Stimulated activated CD4-positive, alpha-beta T cell treated with anti-CD3 and anti-CD28 coated beads, Interleukin-4, amount 100 ng/mL, for 48 hours (primary cell): ENCODE measurements around the gene RBM39.
A peak's percentile ranks its signal among the peaks of the same experiment; 100 is the strongest.

Source experiments
- DNase-seq, 2 donors: peaks; one replicate each; pipeline ENCODE4 v3.0.0-alpha.2; 2020; ENCODE audit warnings: low read depth in 2 of 2

The RBM39 gene

DNA sequence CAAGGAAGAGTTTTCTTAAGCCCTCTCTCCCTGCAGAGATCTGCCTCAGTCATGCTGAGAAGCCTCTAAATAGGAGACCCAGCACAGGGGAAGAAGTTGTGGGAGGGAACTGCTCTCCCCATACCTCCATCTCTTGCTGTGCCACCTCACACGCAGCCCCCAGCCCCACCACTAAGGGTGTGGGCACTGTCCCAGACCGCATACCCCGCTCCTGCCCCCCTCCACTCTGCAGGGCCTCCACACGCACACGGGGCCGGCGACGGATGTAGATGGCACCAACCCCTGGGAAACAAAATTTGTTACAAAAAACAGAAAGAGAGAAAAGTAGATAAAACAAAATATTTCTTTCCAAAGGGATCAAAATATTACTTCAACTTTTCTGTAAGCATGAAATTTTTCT, 67.1 kb downstream of the RBM39 start:
- DNase-seq = no peak

DNA sequence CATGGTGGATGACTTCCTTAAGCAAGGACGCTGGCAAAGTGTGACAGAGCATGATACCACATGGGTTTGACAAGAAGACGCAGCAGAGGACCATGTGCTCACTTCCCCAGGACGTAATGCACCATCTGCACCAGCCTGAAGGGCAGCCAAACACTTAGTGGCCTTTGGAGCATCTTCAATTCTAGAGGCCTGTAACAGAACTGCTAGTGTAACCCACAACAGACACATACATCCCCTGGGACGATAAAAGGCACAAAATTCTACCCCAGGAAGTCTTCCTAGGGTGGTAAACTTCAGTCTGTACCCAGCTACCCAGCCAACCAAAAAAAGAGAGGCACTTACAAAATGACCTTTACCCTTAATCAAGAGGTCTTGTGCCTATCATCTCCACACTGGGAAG, 68.2 kb downstream of the RBM39 start:
- DNase-seq = no peak

DNA sequence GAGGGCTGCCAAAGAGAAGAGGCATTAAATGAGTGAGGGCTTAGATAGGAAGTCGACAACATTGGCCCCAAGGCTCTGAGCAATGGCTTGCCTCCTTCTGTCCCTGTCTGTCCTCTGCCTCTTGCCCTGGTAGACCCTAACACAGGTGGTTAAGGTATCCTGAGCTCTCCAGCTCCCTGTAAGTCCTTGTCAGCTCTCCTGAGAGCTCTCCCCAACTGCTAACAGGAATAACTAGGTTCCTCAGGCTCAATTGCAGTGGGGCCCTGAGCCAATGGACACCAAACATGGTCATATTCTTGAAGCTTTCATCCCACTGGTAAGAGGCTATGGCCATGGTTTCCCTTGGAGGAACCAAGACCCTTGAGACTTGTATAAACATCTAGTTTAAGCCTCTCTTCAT, 72.4 kb downstream of the RBM39 start:
- no peak for DNase-seq

DNA sequence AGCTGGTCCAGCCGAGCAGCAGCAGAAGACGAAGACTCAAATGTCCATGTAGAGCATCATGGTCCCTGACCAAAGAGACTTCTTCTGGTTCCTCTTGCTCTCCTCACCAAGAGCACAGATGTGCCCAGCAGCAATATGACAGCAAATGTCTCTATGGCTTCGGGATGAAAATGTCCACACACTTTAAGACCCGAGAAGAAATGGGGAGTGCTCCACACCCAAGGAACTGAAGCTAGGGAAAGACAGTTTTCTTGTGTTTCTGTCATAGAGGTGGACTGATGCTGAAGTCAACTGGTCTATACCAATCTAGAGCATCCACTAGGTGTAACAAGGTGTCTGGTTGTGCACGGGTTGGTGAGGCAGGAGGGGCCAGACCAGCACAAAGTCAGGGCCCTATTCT, 72.8 kb downstream of the RBM39 start:
- DNase-seq = no peak

DNA sequence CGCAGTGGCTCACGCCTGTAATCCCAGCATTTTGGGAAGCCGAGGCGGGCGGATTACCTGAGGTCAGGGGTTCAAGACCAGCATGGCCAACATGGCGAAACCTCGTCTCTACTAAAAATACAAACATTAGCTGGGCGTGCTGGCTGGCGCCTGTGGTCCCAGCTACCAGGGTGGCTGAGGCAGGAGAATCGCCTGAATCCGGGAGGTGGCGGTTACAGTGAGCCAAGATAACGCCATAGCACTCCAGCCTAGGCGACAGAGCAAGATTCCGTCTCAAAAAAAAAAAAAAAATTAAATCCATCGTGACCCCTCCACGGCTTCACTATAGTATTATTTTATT, 76.1 kb downstream of the RBM39 start:
- no peak for DNase-seq

DNA sequence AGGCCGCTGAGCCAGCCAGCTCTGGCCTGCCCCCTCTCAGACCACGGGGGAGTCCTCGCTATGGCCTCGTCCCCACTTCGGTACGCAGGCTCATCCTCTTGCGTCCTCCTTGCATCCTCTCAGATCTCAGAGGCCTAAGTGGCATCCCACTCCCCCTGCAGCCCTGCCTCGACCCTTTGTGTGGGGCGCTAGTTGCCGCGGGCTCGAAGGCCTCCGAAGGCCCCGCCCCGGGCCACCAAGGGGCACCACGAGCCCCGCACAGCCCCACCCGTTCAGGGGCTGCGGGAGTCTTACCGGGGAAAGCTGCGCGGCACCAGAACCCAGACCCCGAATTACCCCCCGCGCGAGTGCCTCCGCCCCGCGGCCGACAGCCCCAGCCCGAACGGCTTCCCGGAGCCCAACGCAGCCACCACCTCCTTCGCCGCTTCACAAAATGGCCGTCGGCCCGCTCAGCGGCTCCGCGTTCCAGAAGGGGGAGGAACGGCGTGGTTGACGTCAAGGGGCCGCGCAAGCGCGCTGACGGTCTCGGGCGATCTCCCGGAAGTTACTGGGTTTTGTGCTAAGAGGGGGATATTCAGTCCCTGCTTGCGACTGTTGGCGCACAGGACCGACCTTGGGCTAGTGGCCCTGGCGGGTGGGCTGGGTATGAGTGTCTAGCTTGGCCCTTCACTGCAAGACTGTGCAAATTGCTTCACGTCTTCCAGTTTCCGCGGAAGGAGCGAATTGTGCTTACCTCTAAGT, 77.4 kb downstream of the RBM39 start, which contains the start of the genes CPNE1 and RBM12:
CPNE1 (minus strand) TSS at position 435 of the 741 bp plus-strand sequence. CDS start 31,977 bp downstream, outside the sequence.
RBM12 (minus strand) TSS at position 435 of the 741 bp plus-strand sequence. CDS start 9,578 bp downstream, outside the sequence.
- peak; percentile 88 to 90 for DNase-seq

DNA sequence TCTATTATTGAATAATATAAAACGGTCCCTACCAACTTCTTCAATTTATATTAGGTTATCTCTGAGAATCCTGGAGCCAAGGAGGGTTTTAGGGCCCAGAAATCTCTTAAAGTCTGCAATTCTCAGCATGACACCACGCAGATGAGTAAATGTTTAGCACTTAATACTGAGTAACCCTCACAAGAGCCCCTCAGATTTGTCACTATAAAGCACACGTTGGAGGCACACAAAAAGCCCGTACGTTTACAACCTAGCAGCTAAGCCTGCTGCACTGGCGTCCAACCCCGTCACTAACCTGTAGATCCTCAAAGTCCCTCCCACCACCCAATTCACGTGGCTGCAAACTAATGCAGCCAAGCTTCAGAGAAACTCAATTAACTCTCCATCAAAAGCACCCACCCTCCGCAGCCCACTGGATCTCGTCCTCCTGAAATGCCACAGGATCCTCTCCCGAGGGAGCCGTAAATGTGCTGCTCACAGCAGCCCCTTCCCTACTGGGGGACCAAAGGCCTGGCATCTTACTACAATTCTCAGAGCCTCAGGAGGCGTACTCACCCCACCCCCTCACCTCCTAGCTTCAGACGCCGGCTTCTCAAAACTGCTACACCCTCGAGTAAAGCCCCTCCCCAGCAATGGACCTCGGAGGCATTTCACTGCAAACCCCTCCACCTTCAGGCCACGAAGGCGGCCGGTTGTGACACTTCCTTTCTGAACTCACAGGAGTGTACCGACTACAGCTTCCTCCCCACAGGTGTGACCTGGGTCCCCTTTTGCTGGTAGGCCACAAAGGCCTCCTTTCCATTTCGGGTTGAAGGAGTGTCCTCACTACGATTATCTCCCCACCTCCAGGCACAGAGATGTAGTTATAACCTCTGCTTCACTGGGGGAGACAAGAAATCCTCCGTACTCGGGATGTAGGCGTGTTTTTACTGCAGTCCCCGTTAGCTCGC, 78.3 kb downstream of the RBM39 start:
- DNase-seq = peak; percentile 35 to 40

DNA sequence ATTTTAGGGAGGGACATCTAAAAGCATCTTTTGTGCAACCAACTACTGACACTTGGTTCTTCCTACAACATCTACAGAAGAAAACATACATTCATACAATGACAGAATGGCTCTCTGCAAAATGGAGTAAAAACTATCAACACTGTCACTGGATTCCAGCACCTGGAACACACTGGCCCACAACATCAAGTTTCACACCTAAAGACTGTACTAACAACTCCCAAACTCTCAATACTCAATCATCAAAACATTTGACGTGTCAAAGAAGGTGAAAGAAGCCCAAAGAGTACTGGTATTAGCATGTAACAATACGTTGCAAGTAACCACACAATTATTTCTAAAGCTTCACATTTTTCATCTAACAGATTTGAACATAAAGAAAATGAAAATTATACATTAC, 79.5 kb downstream of the RBM39 start:
- no peak for DNase-seq

DNA sequence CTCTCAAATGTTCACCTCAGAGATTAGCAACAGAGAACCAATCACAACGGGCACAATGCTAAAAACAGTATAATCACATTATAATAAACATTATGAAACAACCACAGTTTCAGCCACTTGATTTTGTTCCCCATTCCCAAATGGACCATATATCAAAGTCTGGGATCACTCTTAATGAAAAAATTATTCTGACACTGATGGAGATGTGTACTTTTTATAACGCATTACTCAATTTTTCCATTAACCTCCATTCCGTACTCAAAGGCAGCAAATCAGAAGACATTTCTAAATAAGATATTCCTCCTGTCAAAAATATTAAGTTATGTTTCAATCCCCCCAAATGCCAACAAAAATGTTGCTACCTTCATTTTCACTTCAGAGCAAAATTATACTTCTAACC, 80.2 kb downstream of the RBM39 start:
- no peak for DNase-seq

DNA sequence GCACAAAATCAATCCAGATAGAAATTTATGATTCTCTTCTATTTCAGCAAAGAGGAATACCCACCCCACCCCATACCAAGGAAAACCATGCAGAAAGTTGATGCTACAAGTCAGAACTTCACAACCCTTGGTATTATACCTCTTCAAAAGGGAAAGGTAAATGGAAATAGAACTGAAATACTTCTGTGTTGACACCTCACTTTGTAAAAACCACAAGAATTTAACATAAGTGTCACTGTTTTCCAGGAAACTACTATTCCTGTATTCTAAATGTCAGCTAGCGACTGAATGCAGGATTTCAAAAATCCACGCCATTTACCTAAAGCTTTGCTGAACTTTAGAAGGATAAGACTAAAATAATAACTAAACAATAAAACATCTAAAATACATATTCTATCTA, 81.0 kb downstream of the RBM39 start:
- no peak for DNase-seq

DNA sequence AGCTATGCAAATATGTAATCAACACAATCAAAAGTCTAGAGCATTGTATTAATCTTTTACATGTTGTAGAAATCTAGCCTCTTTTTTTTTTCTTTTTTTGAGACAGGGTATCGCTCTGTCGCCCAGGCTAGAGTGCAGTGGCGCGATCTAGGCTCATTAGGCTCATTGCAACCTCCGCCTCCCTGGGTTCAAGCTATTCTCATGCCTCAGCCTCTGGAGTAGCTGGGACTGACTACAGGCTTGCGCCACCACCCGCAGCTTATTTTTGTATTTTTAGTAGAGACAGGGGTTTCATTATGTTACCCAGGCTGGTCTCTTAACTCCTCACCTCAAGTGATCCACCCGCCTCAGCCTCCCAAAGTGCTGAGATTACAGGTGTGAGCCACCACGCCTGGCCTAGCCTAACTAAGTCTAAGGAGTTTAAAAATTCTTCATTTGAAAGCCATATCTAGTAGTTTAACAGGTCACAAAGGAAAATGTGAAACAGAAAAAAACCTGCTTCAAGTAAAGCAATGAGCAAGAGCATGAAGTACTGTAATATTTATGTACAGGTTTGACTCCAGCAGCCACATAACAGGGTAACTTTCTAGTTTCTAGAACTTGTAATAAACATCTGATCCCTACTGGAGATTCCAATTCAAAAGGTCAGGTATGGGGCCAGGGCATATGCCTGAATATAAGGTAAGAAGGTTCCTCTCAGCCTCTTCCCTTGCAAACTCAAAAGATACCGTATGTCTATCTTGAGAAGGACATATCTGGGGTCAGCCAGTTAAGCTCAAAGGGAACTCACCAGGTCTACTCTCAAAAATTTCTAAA, 81.7 kb downstream of the RBM39 start:
- peak; percentile 15 to 19 for DNase-seq

DNA sequence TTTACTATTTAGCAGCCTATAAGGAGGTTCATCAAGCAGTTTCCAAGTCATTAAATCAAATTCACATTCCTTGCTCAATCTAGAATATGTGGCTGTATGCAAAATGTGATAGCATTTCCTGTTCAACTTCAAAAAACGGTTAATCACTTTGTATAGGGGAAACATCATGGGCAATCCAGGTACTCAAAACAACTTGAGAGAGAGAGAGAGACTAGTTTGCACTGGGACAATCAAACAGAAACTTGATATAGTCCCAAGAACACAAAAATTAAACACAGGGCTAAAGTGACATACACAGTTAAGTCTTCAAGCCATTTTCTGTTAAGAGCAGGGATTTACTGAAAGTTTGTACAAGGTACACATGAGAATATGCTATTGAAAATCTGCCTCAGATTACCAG, 84.8 kb downstream of the RBM39 start:
- DNase-seq = no peak

DNA sequence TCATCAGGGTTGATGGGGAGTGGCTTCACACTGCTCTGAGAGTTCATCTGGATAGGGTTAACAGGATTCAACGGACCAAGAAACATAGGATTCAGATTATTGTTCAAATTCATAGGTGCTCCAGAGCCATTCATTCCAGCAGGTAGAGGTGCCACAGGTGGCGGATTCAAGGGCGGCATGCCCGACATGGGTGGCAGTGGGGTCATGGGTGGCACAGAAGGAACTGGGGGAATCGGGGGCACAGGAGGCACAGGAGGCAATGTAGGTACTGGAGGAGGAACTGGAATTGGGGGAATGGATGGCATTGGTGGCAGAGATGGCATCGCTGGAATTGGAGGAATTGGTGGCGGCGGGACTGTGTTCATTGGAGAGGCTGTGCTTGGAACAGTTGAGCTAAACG, 87.6 kb downstream of the RBM39 start:
- DNase-seq = no peak

DNA sequence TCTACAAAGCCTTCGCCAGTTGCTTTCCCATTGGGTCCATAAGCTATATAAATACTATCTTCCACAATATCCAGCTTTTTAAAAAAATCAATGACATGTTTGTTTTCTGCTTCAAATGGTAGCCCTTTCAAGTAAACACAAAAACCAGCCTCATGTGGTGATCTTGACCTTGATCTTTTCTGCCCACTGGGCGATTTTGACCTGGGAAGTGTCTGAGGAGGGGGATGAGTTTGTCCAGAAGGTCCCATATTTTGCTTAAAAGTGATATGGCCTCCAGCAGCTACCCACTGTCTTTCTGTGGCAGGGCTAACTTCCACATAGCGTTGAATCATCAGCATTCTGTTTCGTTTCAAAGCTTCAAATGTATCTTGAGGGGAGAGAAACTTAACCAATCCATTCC, 88.2 kb downstream of the RBM39 start:
- DNase-seq = no peak
